HG03469 (cell line): ENCODE measurements around the gene ZNRD2.
A peak's percentile ranks its signal among the peaks of the same experiment; 100 is the strongest.
"Not testable (repeated sequence)": the region's sequence is repeated elsewhere in the genome, so short reads cannot be mapped to it uniquely, and the experiment has no call there.

Experiments
- ATAC-seq: cut with Tn5 transposase; IDR thresholded peaks from one replicate; pipeline ENCODE4 v1.9.1; 2021; ENCODE audit warnings: mild to moderate bottlenecking, moderate library complexity, moderate number of reproducible peaks; ENCODE audit not compliant: unreplicated experiment

Gene ZNRD2, protein sequence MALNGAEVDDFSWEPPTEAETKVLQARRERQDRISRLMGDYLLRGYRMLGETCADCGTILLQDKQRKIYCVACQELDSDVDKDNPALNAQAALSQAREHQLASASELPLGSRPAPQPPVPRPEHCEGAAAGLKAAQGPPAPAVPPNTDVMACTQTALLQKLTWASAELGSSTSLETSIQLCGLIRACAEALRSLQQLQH

DNA sequence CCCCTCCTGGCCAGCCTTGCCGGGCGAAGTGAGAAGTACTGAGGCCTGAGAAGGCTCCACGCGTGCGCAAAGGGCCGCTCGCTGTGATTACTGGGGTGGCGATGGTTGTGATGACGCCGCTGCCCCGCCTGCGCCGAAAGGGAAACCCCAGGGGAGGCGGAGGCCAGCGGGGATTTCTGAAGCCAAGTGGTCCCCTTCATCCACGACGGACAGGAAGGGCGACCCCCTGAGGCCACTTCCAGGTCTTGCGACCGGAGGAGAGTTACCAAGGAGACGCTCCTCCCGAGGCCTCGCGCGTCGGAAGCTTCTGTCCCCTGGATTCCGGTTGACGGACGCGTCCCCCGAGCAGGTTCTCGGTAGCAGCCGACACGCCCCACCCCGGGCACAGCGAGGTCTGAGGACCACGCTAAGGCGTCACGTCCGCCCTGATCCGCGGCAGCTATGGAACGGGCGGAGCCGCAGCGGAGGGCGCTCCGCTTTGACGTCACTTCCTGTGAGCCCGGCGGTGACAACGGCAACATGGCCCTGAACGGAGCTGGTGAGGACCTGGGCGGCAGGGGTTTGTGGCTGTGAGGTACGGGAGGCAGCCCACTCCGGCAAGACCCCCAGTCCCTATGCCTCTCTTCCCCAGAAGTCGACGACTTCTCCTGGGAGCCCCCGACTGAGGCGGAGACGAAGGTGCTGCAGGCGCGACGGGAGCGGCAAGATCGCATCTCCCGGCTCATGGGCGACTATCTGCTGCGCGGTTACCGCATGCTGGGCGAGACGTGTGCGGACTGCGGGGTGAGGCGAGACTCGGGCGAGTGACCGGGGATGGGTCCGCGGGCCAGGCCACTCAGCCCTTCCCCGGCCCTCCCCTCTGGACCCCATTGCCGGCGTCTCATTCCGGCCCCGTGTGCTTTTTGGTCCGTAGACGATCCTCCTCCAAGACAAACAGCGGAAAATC lies at the start of gene ZNRD2:
Gene ZNRD2 (plus strand): TSS at position 505 of the 946 bp plus-strand sequence. CDS start 15 bp downstream, at position 520.
- ATAC-seq = peak; percentile 41

DNA sequence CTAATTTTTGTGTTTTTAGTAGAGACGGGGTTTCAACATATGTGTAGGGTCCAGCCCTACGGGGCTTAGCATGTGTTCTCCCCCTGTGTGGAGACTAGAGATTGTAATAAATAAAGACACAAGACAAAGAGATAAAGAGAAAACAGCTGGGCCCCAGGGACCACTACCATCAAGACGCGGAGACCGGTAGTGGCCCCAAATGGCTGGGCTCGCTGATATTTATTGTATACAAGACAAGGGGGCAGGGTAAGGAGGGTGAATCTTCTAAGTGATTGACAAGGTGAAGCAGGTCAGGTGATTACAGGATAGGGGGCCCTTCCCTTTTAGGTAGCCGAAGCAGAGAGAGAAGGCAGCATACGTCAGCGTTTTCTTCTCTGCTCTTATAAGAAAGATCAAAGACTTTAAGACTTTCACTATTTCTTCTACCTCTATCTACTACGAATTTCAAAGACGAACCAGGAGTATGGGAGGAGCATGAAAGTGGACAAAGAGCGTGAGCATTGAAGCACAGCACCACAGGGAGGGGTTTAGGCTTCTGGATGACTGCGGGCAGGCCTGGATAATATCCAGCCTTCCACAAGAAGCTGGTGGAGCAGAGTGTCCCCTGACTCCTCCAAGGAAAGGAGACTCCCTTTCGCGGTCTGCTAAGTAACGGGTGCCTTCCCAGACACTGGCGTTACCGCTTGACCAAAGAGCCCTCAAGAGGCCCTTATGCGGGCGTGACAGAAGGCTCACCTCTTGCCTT lies 48.3 kb upstream of the ZNRD2 start:
- ATAC-seq = not testable (repeated sequence)

DNA sequence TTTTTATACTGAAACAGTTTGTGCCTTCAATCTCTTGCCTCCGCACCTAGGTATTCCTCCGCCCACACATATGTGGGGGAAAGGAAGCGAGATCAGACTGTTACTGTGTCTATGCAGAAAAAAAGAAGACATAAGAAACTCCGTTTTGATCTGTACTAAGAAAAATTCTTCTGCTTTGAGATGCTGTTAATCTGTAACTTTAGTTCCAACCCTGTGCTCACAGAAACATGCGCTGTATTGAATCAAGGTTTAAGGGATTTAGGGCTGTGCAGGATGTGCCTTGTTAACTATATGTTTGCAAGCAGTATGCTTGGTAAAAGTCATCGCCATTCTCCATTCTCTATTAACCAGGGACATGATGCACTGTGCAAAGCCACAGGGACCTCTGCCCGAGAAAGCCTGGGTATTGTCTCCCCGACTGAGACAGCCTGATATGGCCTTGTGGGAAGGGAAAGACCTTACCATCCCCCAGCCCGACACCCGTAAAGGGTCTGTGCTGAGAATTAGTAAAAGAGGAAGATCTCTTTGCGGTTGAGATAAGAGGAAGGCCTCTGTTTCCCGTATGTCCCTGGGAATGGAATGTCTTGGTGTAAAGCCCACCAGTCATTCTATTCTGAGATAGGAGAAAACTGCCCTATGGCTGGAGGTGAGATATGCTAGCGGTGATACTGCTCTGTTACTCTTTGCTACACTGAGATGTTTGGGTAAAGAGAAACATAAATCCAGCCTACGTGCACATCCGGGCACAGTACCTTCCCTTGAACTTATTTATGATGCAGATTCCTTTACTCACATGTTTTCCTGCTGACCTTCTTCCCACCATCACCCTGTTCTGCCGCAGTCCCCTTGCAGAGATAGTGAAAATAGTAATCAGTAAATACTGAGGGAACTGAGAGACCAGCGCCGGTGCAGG lies 47.3 kb upstream of the ZNRD2 start:
- ATAC-seq = not testable (repeated sequence)

DNA sequence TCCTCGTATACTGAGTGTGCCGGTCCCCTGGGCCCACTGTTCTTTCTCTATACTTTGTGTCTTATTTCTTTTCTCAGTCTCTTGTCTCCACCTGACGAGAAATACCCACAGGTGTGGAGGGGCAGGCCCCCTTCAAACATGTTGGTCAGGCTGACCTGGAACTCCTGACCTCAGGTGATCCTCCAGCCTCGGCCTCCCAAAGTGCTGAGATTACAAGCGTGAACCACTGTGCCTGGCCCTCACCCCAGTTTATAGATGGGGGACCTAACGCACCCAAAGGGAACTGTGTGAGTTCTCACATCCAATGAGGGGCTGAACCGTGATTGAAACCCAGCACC lies 46.7 kb upstream of the ZNRD2 start:
- ATAC-seq = not testable (repeated sequence)

DNA sequence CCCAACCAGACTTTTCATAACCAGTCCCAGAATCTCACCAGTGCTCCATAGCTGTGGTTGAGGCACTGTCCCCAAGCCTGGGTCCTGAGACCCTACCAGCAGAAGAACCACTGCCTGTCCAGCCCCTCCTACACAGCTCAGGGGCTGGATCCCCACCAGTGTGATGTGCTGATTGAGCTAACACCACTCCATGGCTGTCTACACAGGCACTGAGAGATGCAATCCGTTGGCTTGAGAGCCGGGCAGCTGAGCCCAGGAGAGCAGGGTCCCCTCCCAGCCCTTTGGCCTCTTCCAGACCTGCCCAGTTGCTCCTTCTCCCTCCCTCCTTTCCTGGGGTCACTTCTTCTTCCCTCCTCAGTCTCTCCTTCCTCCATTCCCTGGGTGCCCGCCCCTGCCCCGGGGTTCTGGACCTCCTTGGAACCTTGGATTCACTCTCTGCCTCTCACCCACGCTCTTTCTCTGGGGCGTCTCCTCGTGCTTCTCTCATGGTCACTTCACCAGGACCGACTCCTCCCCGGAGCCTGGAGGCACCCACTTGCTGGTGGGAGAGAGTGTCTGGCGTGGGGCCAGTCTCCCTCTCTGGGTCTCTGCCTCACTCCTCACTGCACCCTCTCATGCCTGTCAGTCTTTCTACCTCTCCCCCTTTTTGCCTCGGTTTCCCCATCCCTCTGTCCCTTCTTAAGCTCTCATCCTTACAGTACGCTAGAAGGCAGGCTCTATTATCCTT lies 46.1 kb upstream of the ZNRD2 start:
- ATAC-seq = no peak

DNA sequence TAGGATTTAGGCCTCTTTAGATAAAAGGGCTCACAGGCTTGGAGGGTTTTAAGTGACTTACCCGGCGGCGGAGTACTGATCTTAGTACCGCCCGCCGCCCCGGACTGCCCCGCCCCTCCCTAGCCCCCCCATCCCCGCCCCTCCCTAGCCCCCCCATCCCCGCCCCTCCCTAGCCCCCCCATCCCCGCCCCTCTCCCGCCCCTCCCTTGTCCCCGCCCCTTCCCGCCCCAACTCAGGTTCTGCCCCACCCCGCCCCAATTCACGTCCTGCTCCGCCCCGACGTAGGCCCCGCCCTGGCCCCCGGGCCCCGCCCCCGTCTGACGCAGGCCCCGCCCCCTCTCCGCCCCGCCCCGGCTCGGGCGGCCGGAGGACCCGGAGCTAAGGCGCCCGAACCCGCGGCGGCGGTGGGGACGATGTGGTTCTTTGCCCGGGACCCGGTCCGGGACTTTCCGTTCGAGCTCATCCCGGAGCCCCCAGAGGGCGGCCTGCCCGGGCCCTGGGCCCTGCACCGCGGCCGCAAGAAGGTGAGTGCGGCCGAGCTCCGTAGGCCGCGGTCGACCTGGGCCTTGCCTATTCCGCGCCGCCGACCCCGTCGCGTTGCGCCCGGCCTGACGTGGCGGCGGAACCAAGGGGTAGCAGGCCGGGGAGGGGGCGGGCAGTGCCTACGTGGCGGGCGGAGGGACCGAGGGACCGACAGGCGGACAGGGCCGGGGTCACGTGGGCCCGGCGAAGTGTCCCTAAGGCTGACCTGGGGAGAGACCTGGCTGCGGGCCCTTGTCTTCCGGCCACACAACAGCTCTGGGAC lies 45.3 kb upstream of the ZNRD2 start, which contains the start of gene SCYL1:
Gene SCYL1 (plus strand): TSS at position 343 of the 805 bp plus-strand sequence. CDS start 71 bp downstream, at position 414.
- no peak for ATAC-seq

DNA sequence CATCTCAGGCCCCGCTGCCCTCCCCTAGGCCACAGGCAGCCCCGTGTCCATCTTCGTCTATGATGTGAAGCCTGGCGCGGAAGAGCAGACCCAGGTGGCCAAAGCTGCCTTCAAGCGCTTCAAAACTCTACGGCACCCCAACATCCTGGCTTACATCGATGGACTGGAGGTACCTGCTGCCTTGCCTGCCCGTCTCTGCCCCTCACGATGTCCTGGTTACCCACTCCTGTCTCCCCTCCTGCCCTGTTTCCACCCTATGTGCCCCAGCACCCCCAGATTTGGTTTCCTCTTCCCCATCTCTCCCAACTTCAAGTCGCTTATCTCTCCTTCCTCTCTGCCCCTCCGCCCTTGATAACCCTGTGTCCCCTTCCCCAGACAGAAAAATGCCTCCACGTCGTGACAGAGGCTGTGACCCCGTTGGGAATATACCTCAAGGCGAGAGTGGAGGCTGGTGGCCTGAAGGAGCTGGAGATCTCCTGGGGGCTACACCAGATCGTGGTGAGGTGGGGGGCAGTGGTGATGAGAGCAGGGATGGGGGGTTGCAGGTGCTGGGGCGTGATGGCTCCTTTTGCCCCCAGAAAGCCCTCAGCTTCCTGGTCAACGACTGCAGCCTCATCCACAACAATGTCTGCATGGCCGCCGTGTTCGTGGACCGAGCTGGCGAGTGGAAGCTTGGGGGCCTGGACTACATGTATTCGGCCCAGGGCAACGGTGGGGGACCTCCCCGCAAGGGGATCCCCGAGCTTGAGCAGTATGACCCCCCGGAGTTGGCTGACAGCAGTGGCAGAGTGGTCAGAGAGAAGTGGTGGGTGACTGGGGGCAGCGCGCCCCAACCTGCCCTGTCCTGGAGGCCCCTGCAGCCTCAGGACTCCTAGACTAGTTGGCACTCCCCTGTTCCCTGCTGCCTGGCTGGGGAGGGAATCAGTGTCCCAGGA lies 44.5 kb upstream of the ZNRD2 start:
- ATAC-seq = no peak

DNA sequence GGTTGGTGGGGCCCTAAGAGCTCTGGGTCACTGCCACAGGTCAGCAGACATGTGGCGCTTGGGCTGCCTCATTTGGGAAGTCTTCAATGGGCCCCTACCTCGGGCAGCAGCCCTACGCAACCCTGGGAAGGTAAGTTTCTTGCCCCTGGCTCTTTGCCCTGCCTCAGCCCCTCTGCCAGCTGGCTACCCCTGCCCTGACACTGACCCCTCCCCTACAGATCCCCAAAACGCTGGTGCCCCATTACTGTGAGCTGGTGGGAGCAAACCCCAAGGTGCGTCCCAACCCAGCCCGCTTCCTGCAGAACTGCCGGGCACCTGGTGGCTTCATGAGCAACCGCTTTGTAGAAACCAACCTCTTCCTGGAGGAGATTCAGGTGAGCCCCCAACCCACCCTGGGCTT lies 43.5 kb upstream of the ZNRD2 start:
- ATAC-seq = no peak

DNA sequence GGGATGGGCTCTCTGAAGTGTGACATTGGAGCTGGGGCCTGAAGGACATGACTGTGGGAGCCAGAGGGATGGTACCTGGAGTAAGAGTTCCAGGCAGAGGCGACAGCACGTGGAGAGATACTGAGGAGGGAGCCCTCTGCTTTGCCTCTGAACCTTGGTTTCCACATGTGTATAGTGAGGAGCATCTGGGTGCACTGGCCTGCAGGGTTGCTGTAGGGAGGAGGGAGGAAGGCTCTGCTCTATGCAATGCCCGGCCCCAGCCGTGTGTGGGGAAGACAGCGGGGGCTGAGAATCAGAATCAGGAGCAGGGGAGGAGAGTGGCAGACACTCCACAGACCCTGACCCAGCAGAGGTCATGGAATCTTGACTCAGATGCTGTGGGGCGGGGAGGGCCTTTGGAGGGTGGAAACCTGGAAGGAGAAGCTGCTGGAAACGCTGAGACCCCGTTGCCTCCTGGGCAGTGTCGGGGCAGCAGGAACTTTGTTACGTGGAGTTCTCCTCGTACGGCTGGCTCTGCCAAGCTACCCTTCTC lies 41.4 kb upstream of the ZNRD2 start:
- ATAC-seq = no peak

DNA sequence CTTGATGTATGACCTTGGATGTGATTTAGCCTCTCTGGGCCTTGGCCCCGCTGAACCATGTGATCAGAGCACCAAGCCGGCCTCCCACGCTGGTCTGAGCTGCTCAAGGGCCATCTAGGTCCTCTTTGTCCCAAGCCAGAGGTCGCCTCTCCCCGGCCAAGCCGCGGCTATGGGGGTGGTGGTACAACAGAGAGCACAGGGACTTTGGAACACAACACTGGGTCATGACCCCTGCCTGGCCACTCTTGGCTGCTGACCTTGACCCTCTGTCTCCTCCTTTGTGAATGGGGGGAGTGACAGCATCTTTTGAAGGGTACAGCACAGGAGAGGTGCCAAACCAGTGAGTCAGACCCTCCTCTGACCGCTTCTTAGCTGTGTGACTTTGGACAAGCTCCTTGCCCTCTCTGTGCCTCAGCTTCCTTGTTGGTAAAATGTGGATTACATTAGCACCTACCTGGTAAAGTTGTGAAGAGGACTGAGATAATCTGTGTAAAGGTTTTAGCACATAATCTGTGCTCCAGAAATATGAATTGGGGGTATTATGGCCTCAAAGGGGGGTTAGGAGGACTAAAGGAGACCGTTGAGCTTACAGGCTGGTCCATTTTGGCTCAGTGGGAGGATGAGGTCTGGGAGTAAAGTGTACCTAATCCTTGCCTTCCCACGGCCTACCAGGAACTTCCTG lies 40.7 kb upstream of the ZNRD2 start:
- ATAC-seq = no peak

DNA sequence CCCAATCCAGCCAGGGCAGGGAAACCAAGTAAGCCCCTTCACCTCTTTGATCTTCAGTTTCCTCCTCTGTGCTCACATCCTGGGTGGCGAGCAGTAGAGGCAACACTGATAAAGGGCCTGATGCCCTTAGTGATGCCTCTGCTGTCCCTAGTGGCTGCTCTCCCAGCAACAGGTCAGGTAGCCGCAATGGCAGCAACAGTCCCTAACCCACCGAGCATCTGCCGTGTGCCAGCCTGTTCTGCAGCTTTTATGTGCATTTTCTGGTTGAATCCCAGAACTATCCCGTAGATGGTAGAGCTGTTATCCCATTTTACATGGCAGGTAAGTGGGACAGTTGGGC lies 40.1 kb upstream of the ZNRD2 start:
- no peak for ATAC-seq

DNA sequence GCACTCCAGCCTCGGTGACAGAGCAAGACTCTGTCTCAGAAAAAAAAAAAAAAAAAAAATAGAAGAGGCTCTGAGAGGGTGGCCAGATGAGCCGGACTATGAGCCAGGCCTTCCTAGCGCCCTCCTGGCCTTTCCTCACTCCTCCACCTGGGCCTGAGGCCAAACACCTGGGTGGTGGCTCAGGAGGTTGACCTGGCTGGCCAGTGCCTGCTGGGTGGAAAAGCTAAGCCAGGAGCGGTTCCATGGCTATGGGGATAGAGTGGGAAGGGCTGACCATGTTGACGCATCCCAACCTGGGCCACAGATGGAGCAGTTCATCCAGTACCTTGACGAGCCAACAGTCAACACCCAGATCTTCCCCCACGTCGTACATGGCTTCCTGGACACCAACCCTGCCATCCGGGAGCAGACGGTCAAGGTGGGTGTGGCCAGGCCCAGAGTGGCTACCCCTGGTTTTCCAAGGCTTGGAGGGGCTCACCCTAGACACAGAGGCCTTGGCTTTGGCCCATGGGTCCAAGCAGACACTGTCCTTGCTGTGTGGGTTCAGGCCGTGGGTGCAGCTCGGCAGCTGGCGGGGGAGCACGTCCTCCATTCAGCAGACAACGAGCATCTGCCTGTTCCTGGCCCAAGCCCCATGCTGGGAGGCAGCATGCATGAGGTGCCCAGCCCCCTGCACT lies 37.8 kb upstream of the ZNRD2 start:
- ATAC-seq = no peak

DNA sequence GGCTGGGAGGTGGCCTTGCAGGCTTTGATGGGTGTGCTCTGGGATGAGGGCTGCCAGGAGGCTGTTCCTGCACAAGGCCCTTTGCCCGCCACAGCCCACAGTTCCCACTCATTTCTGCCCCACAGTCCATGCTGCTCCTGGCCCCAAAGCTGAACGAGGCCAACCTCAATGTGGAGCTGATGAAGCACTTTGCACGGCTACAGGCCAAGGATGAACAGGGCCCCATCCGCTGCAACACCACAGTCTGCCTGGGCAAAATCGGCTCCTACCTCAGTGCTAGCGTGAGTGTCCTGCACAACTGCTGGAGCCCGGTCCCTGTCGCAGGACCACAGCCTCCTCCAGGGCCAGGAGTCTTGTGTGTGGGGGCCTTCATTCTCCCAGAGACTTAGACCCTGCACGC lies 35.2 kb upstream of the ZNRD2 start:
- no peak for ATAC-seq

DNA sequence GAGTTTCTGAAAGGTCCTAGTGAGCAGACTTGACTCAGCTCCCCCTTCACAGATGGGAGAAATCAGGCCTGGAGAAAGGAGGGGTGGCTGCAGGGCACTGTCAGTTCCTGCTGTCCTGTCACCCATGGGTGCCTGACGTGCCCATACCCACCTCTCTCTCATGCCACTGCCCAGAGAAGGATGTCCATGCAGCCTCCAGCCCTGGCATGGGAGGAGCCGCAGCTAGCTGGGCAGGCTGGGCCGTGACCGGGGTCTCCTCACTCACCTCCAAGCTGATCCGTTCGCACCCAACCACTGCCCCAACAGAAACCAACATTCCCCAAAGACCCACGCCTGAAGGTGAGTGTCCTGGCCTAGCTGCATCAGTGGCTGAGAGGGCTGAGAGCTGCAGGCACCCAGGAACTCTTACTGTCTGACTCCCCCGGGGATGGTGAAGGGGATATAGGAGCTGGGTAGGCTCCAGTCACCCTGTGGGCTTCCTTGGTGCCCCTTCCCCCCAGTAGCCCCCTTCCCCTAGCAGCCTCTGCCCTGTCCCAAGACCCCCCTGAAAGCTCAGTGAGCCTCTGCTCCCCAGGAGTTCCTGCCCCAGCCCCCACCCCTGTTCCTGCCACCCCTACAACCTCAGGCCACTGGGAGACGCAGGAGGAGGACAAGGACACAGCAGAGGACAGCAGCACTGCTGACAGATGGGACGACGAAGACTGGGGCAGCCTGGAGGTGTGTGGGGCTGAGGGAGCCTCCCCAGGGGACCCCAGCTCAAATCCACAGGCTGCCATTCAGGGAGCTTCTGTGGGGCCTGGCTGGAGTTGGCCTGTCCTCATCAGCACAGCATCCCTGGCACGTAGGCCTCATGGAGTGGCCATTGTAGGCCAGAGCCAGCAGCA lies 33.6 kb upstream of the ZNRD2 start:
- no peak for ATAC-seq

DNA sequence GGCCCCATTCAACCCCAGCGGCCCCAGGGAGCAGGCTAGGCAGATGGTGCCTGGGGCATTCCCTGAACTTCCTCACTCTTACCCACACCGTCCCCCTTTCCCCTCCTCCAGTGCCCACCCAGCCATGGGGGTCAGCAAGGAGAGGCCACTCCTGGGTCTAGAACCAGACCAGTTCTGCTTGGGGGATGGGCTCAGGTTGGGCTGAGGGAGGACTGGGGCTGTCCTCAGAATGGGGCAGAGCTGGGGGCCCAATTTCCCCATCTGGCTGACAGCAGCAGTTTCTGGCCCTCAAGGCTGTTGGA lies 33.0 kb upstream of the ZNRD2 start:
- ATAC-seq = no peak
